Gastroesophageal sphincter (tissue), 3 donors: Measurements from ENCODE around the gene RNF113B.

Source experiments
- POLR2A ChIP-seq, 2 donors: fragments of 450-650 bp; IDR thresholded peaks; one replicate each; pipeline ENCODE4 v1.6.1; 2017; ENCODE audit warnings: antibody characterized with exemption in 2 of 2, mild to moderate bottlenecking in 2 of 2, moderate library complexity in 1 of 2
- POLR2AphosphoS5 ChIP-seq: sonication (generic); formaldehyde crosslinking; IDR thresholded peaks from one replicate; pipeline ENCODE4 v1.6.1; 2017; ENCODE audit warnings: antibody characterized with exemption
- TF ChIP-seq, protein P1 (sequence below), 4 experiments: fragments of 200-600 bp in 2 of 4; fragments of 450-650 bp in 2 of 4; sonication (generic) in 1 of 4; IDR thresholded peaks; one replicate each; pipeline ENCODE4 v1.5.1; 2017 to 2019; ENCODE audit warnings: antibody characterized with exemption in 4 of 4, mild to moderate bottlenecking in 2 of 4, moderate library complexity in 2 of 4

DNA sequence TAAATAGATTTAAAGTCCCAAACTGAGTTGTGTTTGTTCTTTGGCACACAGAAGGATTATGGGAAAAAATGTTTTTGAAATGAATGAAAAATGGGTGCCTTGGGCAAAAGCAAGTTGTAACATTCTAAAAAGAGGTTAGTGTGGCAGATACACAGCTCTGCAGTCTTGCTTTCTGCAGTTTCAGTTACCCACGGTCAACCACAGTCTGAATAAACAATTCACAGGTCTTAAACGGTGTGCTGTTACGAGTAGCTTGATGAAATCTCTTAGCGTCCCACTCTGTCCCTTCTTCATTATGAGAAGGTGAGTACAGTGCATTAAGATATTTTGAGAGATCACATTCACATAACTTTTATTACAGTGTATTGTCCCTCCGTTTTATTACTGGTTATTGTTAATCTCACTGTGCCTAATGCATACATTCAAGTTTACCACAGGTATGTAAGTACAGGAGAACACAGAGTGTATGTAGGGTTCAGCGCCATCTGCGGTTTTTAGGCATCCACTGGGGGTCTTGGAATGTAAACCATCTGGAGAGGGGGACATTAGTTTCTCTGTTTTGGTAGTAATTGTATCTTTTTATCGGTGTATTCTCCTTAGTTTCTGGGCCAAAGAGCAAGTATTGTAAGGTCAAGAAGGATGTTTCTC lies 26.1 kb downstream of the RNF113B start:
- TF ChIP-seq POLR2A (IDR thresholded peaks at IDR 0.05) (no peak), POLR2AphosphoS5 (no peak)
- TF ChIP-seq, protein P1, sequence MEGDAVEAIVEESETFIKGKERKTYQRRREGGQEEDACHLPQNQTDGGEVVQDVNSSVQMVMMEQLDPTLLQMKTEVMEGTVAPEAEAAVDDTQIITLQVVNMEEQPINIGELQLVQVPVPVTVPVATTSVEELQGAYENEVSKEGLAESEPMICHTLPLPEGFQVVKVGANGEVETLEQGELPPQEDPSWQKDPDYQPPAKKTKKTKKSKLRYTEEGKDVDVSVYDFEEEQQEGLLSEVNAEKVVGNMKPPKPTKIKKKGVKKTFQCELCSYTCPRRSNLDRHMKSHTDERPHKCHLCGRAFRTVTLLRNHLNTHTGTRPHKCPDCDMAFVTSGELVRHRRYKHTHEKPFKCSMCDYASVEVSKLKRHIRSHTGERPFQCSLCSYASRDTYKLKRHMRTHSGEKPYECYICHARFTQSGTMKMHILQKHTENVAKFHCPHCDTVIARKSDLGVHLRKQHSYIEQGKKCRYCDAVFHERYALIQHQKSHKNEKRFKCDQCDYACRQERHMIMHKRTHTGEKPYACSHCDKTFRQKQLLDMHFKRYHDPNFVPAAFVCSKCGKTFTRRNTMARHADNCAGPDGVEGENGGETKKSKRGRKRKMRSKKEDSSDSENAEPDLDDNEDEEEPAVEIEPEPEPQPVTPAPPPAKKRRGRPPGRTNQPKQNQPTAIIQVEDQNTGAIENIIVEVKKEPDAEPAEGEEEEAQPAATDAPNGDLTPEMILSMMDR (IDR thresholded peaks at IDR 0.05), result no peak
